Endothelial cell of umbilical vein (primary cell): ENCODE results near the gene GALR2. TPM values are rescaled to one million over a fixed set of nuclear protein-coding genes. Genes with fewer than 3 reads are reported as not detected.

Source experiments
- BruUV-seq: library from RNA; stranded (reverse); fragments of 400-500 nt; replicated peaks from 2 replicates; lab custom pipeline; 2021; lab: Mats Ljungman, UMichigan
- CTCF ChIA-PET: fragments of 300-600, 350-600 bp; sonication (Branson Sonifier 250); formaldehyde crosslinking; loops from one replicate; lab custom pipeline; 2021; ENCODE audit warnings: antibody characterized with exemption, inconsistent platforms; lab: Charles Lee
- POLR2A ChIA-PET: fragments of 300-600, 350-600 bp; sonication (Branson Sonifier 250); formaldehyde crosslinking; loops from one replicate; lab custom pipeline; 2021; ENCODE audit warnings: antibody characterized with exemption, inconsistent platforms; lab: Charles Lee
- DNase-seq: peaks from one replicate; pipeline ENCODE4 v3.0.0-alpha.2; 2011; ENCODE audit warnings: low read depth, low spot score
- FAIRE-seq: peaks from 2 replicates; lab custom pipeline; 2011; peaks lifted over from hg19 to GRCh38; lab: Jason Lieb, UNC
- H2AFZ ChIP-seq: 2 replicates; pipeline ENCODE4 v1.6.0; 2012; ENCODE audit warnings: low read depth, low read length, control low read depth, inconsistent platforms
- H3K27ac ChIP-seq: 2 replicates; pipeline ENCODE4 v1.5.1; 2011; ENCODE audit warnings: low read depth, mild to moderate bottlenecking, control low read depth, low read length, moderate library complexity; ENCODE audit not compliant: insufficient read depth
- H3K27me3 ChIP-seq, 2 experiments: 2 replicates each; pipeline versions ENCODE4 v1.6.0 to v1.6.1; 2011; ENCODE audit warnings: low read length in 2 of 2, mixed read lengths in 1 of 2; ENCODE audit not compliant: control insufficient read depth in 2 of 2, insufficient read depth in 2 of 2
- H3K36me3 ChIP-seq, 2 experiments: 2 replicates in 1 of 2; 3 replicates in 1 of 2; pipeline ENCODE4 v1.5.1; 2011; ENCODE audit warnings: low read length in 2 of 2, mild to moderate bottlenecking in 1 of 2, moderate library complexity in 1 of 2; ENCODE audit not compliant: control insufficient read depth in 2 of 2, insufficient read depth in 2 of 2; ENCODE audit errors: extremely low read depth in 1 of 2
- H3K4me1 ChIP-seq: 3 replicates; pipeline ENCODE4 v1.5.1; 2011; ENCODE audit warnings: mild to moderate bottlenecking, low read length; ENCODE audit not compliant: control insufficient read depth, insufficient read depth; ENCODE audit errors: extremely low read depth
- H3K4me2 ChIP-seq: 2 replicates; pipeline ENCODE4 v1.6.1; 2011; ENCODE audit warnings: low read length, control low read depth, mixed read lengths; ENCODE audit not compliant: insufficient read depth
- H3K4me3 ChIP-seq, 3 experiments: fragments of 200-600 bp in 1 of 3; sonication (generic), shearing (Covaris generic) in 1 of 3; replicated peaks in 1 of 3; 2 replicates each; pipeline ENCODE4 v1.5.1; 2011 to 2016; ENCODE audit warnings: control low read depth in 3 of 3, low read length in 3 of 3, mild to moderate bottlenecking in 2 of 3, inconsistent platforms in 1 of 3, low read depth in 1 of 3, moderate library complexity in 1 of 3; ENCODE audit not compliant: insufficient read depth in 1 of 3
- H3K79me2 ChIP-seq: 2 replicates; pipeline ENCODE4 v1.6.0; 2012; ENCODE audit warnings: low read length, inconsistent platforms; ENCODE audit not compliant: control insufficient read depth, insufficient read depth
- H3K9ac ChIP-seq: replicated peaks from 2 replicates; pipeline ENCODE3; 2011; ENCODE audit warnings: low read length, control low read depth; ENCODE audit not compliant: insufficient read depth; ENCODE audit errors: extremely low read depth
- H3K9me1 ChIP-seq: replicated peaks from 3 replicates; pipeline ENCODE4 v1.6.0; 2011; ENCODE audit warnings: mild to moderate bottlenecking, low read length; ENCODE audit not compliant: control insufficient read depth, insufficient read depth; ENCODE audit errors: extremely low read depth
- H3K9me3 ChIP-seq: replicated peaks from 2 replicates; pipeline ENCODE4 v1.5.1; 2012; ENCODE audit warnings: low read length, inconsistent platforms; ENCODE audit not compliant: control insufficient read depth, insufficient read depth
- H4K20me1 ChIP-seq: replicated peaks from 2 replicates; pipeline ENCODE3; 2011; ENCODE audit warnings: mild to moderate bottlenecking, low read length; ENCODE audit not compliant: control insufficient read depth, insufficient read depth; ENCODE audit errors: extremely low read depth
- CTCF ChIP-seq, 2 donors: IDR thresholded peaks; 1 replicate in 1 of 2; 2 replicates in 1 of 2; pipeline ENCODE4 v1.5.1; 2011; ENCODE audit warnings: low read length in 2 of 2, mild to moderate bottlenecking in 2 of 2, moderate library complexity in 2 of 2, control low read depth in 1 of 2, inconsistent platforms in 1 of 2, low read depth in 1 of 2; ENCODE audit not compliant: insufficient read depth in 1 of 2; ENCODE audit errors: extremely low read depth in 1 of 2
- EZH2 ChIP-seq: IDR thresholded peaks from 2 replicates; pipeline ENCODE4 v1.6.1; 2012; ENCODE audit warnings: borderline replicate concordance, low read depth, mild to moderate bottlenecking, moderate library complexity, low read length, inconsistent platforms; ENCODE audit not compliant: severe bottlenecking
- FOS ChIP-seq: IDR thresholded peaks from 2 replicates; pipeline ENCODE4 v1.6.1; 2011; ENCODE audit warnings: mild to moderate bottlenecking, low read length, moderate library complexity, borderline replicate concordance; ENCODE audit not compliant: insufficient read depth
- GATA2 ChIP-seq: IDR thresholded peaks from 2 replicates; pipeline ENCODE4 v1.7.0; 2011; ENCODE audit warnings: low read depth, mild to moderate bottlenecking, moderate library complexity, mixed read lengths, low read length; ENCODE audit not compliant: insufficient read length, insufficient read depth
- JUN ChIP-seq: IDR thresholded peaks from 2 replicates; pipeline ENCODE4 v1.6.1; 2011; ENCODE audit warnings: borderline replicate concordance, low read depth; ENCODE audit not compliant: insufficient read length, insufficient read depth
- MYC ChIP-seq: IDR thresholded peaks from one replicate; pipeline ENCODE4 v1.6.1; 2011; ENCODE audit warnings: mild to moderate bottlenecking, low read depth, low read length
- POLR2A ChIP-seq: IDR thresholded peaks from 2 replicates; pipeline ENCODE4 v1.6.1; 2012; ENCODE audit warnings: low read depth, mild to moderate bottlenecking, control low read depth, low read length
- POLR2AphosphoS5 ChIP-seq: IDR thresholded peaks from 2 replicates; pipeline ENCODE4 v1.6.1; 2012; ENCODE audit warnings: low read depth, mild to moderate bottlenecking, control low read depth, low read length, moderate library complexity; ENCODE audit not compliant: insufficient read depth
- dilution Hi-C: fragments of 300-500 bp; cut with MboI; formaldehyde crosslinking; loops from one replicate; pipeline ENCODE4 v1.15.0; 2019; ENCODE audit warnings: low sequenced_read_pairs; ENCODE audit not compliant: extremely low pct_ligation_motif_present
- intact Hi-C: fragments of 100-400 bp; cut with micrococcal nuclease; formaldehyde crosslinking; loops from one replicate; pipeline ENCODE4 v1.10.0; 2022
- polyA plus RNA-seq, 4 experiments: library from polyadenylated mRNA; depleted of rRNA in 3 of 4; stranded (reverse) in 3 of 4; unstranded in 1 of 4; fragments of >200 nt; gene quantifications; 2 replicates each; pipeline versions ENCODE4 v1.2.1 to v1.2.3, GENCODE V29; 2011 to 2012; ENCODE audit warnings: missing spikeins in 1 of 4
- total RNA-seq: library from RNA; stranded (reverse); gene quantifications from 2 replicates; pipeline ENCODE4 v1.2.3, GENCODE V29; 2021
- TF ChIP-seq, protein P1 (sequence below): IDR thresholded peaks from 2 replicates; pipeline ENCODE4 v1.6.1; 2011; ENCODE audit not compliant: insufficient read depth, insufficient read length

The GALR2 gene
- total and polyA plus RNA-seq, 2 donors (not counting 3 experiments of a cell fraction or from before 2014, with no cell fraction given) = 0.47 TPM; not detected in 1

DNA sequence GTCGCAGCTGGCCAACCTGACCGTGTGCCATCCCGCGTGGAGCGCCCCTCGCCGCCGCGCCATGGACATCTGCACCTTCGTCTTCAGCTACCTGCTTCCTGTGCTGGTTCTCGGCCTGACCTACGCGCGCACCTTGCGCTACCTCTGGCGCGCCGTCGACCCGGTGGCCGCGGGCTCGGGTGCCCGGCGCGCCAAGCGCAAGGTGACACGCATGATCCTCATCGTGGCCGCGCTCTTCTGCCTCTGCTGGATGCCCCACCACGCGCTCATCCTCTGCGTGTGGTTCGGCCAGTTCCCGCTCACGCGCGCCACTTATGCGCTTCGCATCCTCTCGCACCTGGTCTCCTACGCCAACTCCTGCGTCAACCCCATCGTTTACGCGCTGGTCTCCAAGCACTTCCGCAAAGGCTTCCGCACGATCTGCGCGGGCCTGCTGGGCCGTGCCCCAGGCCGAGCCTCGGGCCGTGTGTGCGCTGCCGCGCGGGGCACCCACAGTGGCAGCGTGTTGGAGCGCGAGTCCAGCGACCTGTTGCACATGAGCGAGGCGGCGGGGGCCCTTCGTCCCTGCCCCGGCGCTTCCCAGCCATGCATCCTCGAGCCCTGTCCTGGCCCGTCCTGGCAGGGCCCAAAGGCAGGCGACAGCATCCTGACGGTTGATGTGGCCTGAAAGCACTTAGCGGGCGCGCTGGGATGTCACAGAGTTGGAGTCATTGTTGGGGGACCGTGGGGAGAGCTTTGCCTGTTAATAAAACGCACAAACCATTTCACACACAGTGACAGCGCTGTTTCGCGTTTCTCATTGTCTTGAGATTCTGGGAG lies 2.4 kb downstream of the GALR2 start:
- H4K20me1 ChIP-seq = no peaks in the 10 kb centered on the region
- FAIRE-seq (no peak), DNase-seq (no peak)
- TF ChIP-seq MYC (no peak), EZH2 (peak; percentile 88)
- peaks cover 4% of the 10 kb centered on the region for H3K4me1 ChIP-seq
- ChIA-PET POLR2A (interaction anchor here (0.6 kb wide), 1 partner anchor 137 kb away, joined by 3 read pairs; no protein-coding TSS in a partner anchor), CTCF (interaction anchor here (0.9 to 1.1 kb wide), 2 partner anchors 9 to 63 kb away, joined by 3 to 4 read pairs; no protein-coding TSS in a partner anchor)
- no peak overlapping the region for H3K9ac ChIP-seq
- no peaks in the 10 kb centered on the region for H3K36me3 ChIP-seq
- H3K79me2 ChIP-seq = peaks cover 6% of the 10 kb centered on the region
- H3K4me2 ChIP-seq = no peak overlapping the region
- H3K4me3 ChIP-seq = no peak overlapping the region
- no peaks in the 10 kb centered on the region for H3K9me3 ChIP-seq
- no peaks in the 10 kb centered on the region for H3K9me1 ChIP-seq
- dilution Hi-C loops (no loop called here), intact Hi-C loops (loop anchor here (5.0 kb wide), 1 partner anchor 65 kb away; no protein-coding TSS in a partner anchor)
- H3K27ac ChIP-seq = no peak overlapping the region
- no peak overlapping the region for H2AFZ ChIP-seq
- peaks cover 67 to 73% of the 10 kb centered on the region in 2 experiments for H3K27me3 ChIP-seq
- BruUV-seq = no TSS peak

DNA sequence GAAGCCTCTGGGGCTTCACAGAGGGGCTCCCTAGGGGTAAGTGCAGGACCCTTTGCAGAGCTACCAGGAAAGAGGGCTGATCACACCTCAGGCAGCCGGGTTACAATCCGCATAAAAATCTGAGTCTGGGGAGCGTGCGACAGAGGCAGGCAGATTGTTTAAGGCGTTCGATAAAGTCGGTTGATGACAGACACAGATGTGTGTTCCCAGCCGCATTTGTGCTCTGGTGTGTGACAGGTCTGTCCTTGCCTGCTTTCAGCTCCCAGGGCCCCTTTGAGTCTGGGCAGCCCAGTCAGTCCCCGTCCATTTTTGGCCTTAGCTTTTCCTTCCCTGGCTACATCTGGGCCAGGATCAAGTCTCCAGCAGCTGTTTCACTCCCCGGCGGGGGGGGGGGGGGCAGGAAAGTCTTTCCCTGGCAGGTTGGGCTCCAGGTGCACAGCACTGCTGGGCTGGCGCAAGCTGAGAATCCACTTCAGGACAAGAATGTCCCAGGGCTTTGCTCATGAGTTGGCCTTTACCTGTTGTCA lies 3.1 kb downstream of the GALR2 start:
- H3K4me2 ChIP-seq = no peak overlapping the region
- intact Hi-C loops (loop anchor here (5.0 kb wide), 1 partner anchor 65 kb away; no protein-coding TSS in a partner anchor), dilution Hi-C loops (no loop called here)
- no peak for FAIRE-seq
- TF ChIP-seq CTCF (IDR thresholded peaks at IDR 0.05; ENCODE audit: extremely low read depth in 1 of 2, insufficient read depth in 1 of 2, low read depth in 1 of 2, low read length in 2 of 2) (no peak), EZH2 (no peak), JUN (no peak), POLR2AphosphoS5 (no peak), MYC (no peak), FOS (no peak), GATA2 (no peak), POLR2A (no peak)
- TF ChIP-seq, protein P1, sequence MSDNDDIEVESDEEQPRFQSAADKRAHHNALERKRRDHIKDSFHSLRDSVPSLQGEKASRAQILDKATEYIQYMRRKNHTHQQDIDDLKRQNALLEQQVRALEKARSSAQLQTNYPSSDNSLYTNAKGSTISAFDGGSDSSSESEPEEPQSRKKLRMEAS = no peak
- peaks cover 4% of the 10 kb centered on the region for H3K4me1 ChIP-seq
- H3K9me3 ChIP-seq = no peaks in the 10 kb centered on the region
- no peak overlapping the region for H3K9ac ChIP-seq
- H3K27me3 ChIP-seq = peaks cover 67 to 73% of the 10 kb centered on the region in 2 experiments
- no peaks in the 10 kb centered on the region for H3K9me1 ChIP-seq
- CTCF ChIA-PET = interaction anchor here (0.9 to 1.1 kb wide), 2 partner anchors 9 to 63 kb away, joined by 3 to 4 read pairs; no protein-coding TSS in a partner anchor
- POLR2A ChIA-PET = interaction anchor here (0.6 kb wide), 1 partner anchor 136 kb away, joined by 3 read pairs; no protein-coding TSS in a partner anchor
- no peak for DNase-seq
- H3K4me3 ChIP-seq = no peak overlapping the region
- no peak overlapping the region for H3K27ac ChIP-seq
- no peak overlapping the region for H2AFZ ChIP-seq
- H4K20me1 ChIP-seq = no peaks in the 10 kb centered on the region
- no TSS peak for BruUV-seq
- peaks cover 1% of the 10 kb centered on the region for H3K79me2 ChIP-seq
- H3K36me3 ChIP-seq = peaks cover 0 to 4% of the 10 kb centered on the region in 2 experiments
